ENCODE measurements around the gene HCN1.

The HCN1 gene

DNA sequence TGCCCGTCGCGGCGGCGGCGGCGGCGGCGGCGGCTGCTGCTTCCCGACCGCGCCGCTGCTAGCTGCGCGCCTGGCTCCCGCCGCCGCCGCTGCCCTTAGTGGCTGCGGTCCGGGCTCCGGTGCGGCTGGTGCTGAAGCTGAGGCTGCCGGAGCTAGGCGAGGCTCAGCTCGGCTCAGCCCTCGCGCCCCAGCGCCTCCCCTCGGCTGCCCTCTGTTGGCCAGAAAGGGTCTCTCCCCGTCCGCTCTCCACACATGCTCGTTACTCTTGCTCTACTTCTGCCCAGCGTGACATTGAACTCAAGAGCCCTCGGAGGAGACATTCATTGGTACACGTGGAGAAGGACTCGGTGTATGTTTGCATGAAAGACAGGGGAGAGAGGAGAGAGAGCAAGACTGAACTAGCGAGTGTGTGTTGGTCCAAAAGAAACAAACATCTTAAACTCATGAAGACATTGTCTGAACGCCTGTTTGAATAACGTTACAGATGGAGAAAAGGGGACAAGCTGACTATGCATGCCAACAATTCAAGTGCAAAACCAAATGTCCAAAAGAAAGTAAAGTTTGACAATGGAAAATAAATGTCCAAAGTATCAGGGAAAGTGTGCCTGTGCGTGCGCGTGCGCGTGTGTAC, at the start of gene HCN1:
Gene HCN1, minus strand, starts transcription at position 175 of the 631 bp plus-strand sequence.
- DNase-seq, result no peak

DNA sequence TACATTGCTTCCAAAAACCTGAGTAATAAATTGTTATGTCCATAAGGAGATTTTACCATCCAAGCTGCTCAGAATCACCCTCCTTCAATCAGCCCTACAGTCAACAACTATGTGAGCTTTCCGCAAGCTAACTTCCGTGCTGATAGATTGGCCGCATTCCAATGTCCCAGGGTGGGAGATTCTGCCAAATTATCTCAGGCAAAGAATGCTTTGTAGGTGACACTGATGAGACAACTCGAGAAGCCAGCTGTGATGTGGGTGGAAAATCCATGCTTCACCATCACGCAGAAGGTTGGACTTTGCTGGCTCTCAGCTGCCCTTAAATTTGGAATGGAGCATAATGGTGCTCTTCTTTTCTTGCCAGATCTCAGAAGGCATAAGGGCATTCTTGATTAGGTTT, 44.9 kb upstream of the HCN1 start:
- no peak for DNase-seq

DNA sequence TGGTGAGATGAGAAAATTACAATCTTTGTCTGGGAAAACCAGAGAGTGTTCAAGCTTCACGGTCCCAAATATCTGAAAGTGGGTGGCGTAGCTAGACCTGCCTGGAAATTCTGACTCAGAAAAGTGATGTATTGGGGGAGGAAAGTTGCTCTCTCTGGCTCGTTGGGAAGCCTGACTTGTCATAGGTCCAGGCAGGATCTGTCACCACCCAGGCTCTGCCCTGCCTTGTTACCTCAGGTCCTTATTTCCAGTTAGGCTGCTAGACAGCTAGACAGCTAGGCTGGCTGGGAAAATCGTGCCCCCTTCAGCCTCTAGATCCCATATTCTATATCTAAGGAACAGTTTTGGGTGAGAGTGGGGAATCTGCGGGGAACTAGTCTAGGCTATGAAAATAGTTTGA, 41.0 kb upstream of the HCN1 start:
- DNase-seq, result no peak

DNA sequence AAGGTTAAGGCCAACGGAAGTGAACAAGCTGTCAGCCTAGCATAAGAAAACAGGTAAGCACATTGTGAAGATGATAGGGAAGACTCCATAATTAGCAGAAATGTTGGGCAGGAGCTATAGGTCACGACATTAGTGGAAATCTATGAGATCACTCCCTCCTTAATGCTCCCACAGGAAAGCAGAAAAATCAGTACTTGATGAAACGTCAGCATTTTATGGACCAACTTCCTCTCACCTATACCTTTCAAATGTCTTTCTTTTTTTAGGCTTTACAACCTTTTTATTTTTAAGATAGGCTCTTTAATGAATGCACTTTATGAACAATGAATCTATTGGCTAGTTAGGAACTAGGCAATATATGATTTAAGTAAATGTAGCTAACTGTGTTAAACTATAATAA, 29.4 kb upstream of the HCN1 start:
- no peak for DNase-seq

DNA sequence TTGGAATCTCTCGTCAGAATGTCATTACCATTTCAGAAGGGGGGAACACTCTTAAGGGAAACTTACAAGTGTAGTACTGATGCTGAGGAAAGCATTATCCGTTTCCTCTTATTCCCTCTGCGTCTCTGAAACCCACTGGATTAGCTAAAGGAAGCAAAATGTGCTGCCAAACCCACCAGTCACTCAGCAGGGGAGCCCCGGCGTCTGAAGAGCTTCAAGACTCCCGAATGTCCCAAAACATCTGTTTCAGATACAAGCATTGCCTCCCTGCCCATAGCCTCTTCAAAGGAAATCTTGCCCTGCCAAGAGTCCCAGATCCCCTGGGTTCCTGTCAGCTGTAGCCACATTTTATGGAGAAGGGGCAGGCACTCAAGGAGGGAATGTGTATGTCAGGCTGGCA, 1.0 kb upstream of the HCN1 start:
- no peak for DNase-seq

DNA sequence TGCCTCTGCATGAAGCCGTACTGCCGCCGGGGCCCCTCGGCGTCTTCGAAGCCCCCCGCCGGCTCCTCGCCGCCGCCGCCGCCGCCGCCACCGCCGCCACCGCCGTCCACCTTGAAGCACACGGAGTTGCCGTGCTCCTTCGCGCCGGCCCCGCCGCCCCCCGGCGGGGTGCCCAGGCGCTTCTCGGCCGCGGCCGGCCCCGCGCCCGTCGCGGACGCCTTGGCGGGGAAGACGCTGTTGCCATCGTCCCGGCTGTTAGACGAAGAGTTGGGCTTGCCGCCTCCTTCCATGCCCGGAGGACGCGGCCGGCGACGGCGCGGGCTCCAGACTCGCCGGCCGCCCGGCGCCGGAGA, 400 bp downstream of the HCN1 start:
- no peak for DNase-seq

DNA sequence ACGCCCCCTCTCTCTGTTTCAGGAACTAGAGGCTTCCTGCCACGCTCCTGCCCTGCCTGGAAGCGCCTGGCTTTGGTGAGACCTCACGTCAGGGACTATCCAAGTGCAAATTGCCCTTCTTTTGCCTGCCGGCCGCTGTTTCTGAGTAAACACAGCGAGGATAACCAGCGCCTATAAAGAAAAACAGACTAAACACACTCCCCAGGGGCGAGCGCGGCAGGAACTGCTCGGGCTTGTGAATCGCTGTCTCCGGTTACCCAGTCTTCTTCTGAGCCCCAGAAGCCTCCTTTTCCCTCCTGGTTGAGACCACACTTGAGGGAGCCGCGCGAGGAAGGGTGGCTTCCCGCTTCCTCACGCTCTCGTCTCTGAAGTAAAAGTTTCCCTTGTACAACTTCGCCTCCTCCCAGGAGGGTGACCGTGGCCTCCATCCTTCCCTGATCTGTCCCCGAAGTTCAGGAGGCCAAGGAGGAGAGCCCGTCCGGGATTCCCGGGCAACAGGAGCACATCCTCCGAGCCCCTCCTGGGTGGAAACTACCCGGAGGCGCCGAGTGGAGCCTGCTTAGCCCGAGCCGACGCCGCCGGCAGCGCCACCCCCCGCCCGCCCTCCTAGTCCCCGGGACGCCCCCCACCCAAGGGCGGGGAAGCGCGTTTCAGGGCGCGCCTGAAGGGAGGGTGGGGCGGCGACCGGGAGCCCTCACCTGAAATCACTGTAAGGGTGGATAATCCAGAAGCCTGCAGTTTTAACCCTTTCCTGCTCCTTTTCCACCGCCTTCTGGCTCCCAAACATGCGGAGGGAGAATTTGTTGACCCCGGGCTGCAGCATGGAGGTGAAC, 993 bp downstream of the HCN1 start:
- no peak for DNase-seq

DNA sequence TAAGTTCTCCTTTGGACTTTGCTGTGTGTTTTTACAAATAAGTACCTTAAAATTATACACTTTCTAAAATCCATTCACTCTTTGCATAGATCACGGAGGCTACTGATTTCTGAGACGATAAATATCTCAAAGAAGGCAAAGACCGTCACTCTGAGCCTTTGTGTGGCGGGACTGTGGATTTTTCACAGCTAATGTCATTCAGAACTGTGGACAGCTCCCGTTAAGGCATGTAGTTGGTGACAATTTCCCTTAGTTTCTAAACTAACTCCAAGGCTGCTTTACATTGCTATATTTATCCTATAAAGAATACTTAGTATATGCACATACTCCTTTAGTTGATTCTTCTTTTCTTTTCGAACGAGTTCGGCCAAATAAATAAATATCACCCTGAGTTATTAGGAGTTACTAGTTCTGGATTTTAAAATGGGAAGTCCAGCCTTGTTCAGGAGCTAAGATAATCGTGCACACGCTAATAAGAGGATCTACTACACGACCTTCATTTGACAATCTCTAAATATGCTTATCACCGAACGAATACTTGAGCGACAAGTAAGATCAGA, 1.8 kb downstream of the HCN1 start:
- DNase-seq, result no peak

DNA sequence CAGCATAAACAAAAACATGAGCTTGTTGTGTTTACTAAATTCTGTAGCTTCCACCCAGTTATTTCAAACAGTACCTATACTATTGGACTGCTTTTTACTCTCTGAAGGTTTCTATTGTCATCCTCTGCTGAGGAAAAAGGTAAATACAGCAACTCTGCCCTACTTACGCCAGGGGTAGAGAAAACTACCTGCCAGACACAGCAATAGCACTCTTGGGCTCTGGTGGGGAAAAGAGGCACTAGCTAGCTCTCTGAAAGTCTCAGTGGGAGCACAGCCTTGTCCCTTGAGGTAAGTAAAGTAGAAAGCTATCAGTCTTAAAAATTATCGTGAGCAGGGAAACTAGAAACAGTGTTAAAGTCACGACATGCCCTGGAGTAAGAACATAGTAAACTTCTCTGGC, 3.7 kb downstream of the HCN1 start:
- DNase-seq, result no peak

DNA sequence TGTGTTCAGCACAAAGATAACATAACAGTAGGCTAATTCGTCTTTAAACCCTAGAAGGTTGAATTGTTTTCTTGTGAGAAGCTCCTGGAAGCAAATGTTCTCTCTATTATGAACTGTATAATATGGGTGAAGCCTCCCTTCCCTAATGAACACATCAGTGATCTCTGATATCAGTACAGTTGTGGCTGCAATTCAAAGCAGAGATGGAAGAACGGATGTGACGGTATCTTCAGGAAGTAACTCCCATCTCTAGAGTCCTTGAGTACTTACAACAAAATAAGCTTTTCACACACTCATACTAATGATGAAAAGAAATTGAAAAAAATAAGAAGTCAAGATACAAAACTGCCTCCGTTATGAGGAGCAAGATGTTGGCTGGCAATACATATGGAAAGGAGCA, 4.5 kb downstream of the HCN1 start:
- DNase-seq, result no peak

DNA sequence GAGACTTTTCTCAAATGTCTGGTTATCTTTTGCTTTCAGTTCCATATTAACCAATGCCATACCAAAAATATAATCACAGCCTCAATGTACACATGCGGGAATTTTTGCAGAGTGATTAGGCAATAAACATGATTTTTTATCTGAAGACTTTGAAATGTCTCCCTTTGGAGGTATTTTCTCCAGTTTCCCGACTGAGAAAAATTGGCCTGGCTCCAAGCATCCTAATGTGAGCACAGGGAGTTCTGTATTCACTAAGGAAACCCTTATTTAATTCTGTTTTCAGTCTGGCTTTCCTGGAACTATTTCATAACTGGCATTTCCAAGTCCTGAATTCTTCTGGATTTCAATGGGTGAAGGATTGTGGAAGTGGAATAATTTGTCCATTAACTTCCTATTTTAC, 8.5 kb downstream of the HCN1 start:
- no peak for DNase-seq

DNA sequence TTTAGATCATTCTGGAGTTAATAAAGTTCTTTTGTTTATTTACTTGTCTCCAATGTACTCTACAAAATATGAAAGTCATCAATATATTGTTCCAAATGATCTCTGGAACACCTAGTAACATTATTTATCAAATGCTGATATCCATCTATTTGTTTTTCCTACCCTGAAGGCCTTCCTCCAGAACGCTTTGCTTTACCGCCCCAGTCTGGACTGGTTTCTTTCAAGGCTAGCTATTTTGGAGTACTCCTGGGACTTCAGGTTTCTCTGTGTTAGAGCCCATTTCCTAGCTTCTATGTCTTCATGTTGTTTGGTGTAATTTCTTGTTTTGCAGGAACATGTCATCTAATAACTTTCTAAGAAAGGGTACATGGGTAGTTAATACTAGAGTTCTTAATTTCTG, 9.6 kb downstream of the HCN1 start:
- DNase-seq, result no peak

DNA sequence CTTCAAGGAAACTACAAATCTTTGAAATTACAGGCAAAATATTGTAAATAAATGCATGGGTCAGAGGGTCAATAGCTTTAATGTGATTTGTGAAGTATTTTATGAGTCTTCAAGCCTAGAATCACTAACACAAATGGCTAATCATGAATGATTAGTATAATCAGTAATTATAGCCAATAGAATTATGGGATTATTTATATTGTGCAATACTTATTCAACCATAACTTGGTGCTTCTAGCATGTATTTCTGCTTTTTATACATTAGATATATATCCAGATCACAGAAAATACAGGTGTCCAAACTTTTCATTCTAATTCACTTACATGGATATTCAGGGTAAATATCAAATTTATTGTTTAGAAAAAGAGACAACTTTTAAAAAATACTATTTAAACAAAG, 12.1 kb downstream of the HCN1 start:
- no peak for DNase-seq

DNA sequence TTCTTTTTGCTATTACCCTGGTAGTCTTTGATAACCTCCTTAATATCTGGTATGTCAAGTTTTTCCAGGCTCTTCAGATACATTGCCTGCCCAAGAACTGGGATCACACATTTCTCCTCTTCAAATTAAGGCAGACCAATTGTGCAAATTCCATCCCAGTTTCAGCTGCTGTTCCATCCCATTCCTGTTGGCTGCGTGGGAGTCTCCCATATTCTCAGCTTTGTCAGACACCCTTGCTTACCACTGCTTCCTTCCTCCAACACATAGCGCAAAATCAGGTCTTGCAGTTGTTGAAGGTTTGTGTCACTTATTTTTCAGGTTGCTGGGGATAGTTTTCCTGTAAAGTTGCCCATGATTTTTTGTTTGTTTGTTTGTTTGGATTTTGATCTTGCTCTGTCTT, 15.2 kb downstream of the HCN1 start:
- no peak for DNase-seq

DNA sequence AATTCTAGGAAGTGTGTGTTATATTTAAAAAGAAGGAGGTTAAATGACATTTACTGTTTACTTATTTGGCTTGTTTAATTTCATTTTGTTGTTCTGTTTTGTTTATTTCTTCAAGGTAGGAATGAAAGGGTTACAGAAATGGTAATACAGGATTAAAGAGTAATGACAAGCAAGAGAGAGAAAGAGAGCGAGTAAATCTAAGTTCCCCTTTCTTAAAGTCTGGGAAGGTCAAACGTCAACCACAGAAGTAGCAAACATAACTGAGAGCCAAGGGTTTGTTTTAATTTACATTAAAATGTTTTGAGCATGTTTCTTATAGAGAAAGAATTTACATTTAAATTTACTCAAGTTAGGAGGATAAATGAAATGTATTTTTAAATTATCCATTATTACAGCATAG, 18.7 kb downstream of the HCN1 start:
- no peak for DNase-seq

DNA sequence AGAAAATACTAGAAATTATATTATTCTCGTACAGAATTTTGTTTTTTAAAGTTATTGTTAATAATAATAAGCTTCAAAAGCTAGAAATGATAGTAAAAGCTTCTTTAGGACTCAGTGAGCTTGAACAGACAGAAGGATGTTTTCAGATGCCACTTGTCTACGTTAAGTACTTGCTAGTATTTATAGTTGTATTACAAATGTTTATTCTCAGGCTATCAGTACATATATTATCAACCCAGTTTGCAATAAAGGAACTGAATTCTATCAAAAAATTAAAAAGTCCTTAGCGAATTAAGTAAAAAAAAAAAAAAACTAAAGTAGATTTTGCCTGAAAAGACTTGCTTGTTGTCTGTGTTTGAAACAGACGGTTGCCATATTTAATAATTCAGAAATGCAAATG, 23.9 kb downstream of the HCN1 start:
- no peak for DNase-seq

DNA sequence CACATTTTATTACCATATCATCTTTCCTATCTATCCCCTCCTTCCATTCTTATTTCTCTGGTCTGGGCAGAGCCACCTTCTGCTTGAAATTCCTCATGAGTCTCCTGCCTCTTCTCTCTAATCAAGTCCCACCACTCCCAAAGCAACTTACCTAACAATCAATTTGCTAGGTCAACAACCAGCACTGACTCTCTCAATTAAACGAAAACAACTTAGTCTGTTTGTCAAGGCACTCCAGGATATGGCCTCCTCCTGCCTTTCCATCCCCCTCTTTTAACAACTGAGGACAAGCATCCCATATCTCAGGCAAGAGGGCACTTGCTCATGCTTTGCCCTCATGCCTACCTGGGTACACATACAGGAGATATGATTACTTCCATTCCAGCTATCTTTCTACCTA, 47.4 kb downstream of the HCN1 start:
- DNase-seq, result no peak

DNA sequence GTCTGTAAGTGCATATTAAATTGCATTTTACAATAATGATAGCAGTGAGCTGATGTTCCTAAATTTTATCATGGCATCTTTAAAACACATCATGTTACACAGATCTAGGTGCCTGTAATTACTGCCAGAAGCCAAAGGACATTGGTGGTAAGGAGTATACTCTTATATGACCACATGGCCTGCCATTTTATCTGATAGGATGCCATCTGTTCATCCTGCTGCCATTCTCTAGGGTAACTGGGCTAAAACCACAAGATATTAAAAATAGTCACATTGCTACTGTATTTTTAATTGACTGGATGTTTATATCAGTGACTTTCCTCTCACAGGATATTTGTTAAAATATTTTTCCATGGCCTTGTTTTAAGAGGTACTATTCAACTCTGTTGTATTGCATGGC, 53.1 kb downstream of the HCN1 start:
- no peak for DNase-seq

DNA sequence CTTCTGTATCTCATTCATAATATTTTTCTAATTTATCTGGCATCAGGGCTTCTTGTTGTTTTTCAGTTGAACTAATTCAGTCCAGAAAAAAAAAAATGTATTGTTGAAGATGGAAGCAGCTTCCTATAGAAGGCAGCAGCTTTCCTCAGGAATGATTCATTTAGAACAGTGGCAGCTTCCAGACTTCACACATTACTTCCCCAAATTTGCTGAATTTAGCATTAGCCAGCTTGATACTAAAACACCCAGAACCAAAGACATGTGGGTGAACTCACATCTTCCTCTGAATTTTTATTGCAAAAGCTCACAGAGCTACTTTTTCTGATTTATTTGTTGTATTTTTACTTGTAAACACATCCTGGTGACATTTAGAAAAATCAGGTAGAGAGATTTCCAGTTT, 53.8 kb downstream of the HCN1 start:
- no peak for DNase-seq

DNA sequence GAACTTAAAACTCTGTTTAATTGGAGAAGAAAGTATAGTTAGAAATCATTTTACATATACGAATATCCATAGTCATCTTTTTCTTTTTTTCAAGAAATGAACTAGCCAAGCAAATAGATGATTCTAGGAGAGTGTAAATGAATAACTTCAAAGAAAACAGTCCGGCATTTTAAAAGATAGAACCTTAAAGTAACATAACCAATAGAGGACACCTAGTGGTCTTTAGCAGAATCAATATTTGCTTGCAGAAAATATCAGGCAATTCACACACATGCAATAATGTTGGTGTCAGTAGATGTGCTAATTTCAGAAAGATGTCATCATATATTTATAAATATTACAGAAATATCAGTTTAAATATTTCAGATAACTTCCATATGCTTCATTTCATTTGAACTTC, 57.1 kb downstream of the HCN1 start:
- no peak for DNase-seq

DNA sequence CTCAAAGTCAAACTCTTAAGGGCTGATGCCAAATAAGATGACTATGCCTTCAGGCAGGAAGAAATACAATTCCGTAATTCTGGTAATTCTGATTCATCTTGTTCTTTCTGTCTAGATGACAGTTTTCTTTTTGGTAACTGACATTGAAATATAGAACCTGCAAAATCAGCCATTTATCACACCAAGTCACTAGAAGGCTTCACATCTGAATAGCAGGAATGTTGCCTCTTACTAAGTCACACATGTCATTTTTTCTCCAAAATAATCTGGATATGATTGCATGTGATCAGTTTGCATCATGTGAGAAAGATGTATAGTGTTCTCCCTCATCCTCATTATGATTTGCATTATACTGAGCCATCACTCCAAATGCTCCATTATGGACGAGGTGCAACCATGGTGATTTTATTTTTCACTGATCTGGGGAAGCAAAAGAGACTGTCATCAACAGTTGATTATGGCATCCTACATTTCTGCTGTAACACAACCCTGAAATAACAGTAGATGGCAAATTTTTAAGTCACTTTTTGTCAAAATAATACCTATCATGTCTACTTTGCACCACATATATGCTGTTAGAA, 69.0 kb downstream of the HCN1 start:
- no peak for DNase-seq

DNA sequence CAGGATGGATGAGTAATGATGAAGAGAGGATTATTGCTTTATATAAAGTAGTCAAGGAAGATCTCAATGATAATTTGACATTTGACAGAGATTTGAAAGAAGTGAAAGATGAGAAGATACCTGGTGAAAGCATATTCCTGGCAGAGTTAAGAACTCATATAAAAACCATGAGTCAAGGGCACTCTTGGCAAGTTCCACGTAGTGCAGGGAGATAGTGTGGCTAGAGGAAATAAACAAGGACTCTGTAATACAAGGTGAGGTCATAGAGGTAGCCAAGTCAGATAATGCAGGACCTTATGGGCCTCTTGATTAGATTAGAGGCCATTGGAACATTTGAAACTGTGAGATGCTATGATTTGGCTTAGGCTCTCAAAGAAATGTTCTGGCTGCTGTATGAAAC, 72.3 kb downstream of the HCN1 start:
- DNase-seq, result no peak

DNA sequence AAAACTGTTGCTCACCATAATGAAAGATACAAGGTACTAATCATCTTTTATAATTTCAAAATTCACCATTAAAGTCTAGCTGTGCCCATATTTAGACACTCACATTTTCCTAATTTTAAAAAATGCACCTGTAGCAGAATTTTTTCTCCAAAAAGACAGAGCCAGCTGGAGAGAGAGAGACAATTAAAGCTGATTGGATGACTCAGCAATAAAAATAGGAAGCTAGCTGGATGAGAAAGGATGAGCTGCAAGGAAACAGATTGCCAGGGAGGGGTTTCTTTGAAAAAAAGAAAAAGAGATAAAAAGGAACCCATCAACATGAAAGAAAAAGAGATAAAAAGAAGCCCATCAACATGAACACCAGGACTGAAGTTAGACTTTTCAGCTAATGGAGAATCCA, 73.8 kb downstream of the HCN1 start:
- DNase-seq, result no peak

DNA sequence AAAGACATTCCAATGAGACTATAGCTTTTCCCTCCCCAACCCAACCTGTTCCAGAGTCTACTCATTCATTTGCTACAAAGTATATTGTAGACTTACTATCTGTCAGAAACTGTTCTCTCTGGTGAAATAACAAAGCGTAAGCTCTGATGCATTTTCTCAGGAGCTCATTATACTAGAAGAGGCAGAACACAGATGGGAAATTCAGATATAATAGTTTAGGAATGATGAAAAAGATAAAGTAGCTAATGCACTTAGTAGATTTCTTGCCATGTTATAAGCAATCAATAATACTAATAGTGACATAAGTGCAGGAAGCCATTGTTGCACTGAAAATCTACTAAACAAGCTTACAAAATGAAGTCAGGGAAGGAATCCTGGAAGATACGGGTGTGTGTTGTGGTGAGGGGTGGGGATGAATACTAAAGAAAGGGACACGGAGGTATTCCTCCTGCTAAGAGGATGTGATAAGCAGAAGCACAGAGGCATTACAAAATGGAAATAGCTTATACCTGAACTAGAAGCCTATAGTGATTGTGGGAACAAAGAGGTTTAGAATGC, 78.2 kb downstream of the HCN1 start:
- DNase-seq, result no peak
